Endothelial cell (in vitro differentiated cells): ENCODE data around the gene RBM18. TPM values are rescaled to one million over a fixed set of nuclear protein-coding genes. Genes with fewer than 3 reads are reported as not detected.

Experiments
- DNase-seq: peaks from one replicate; pipeline ENCODE4 v3.0.0; 2021; ENCODE audit warnings: low spot score
- H3K27ac Mint-ChIP-seq: one replicate; pipeline ENCODE4 v1.8.0; 2021; ENCODE audit warnings: mixed read lengths, inconsistent platforms; ENCODE audit not compliant: unreplicated experiment
- H3K27me3 Mint-ChIP-seq: one replicate; pipeline ENCODE4 v1.8.0; 2021; ENCODE audit warnings: mild to moderate bottlenecking, moderate library complexity, mixed read lengths, inconsistent platforms; ENCODE audit not compliant: unreplicated experiment
- H3K36me3 Mint-ChIP-seq: one replicate; pipeline ENCODE4 v1.8.0; 2021; ENCODE audit warnings: mild to moderate bottlenecking, low read depth, mixed read lengths, inconsistent platforms; ENCODE audit not compliant: unreplicated experiment
- H3K4me1 Mint-ChIP-seq: one replicate; pipeline ENCODE4 v1.8.0; 2021; ENCODE audit warnings: mild to moderate bottlenecking, mixed read lengths, inconsistent platforms; ENCODE audit not compliant: unreplicated experiment
- H3K4me3 Mint-ChIP-seq: one replicate; pipeline ENCODE4 v1.8.0; 2021; ENCODE audit warnings: mild to moderate bottlenecking, mixed read lengths, inconsistent platforms; ENCODE audit not compliant: unreplicated experiment
- H3K9me3 Mint-ChIP-seq: one replicate; pipeline ENCODE4 v1.8.0; 2021; ENCODE audit warnings: mixed read lengths, inconsistent platforms; ENCODE audit not compliant: unreplicated experiment
- total RNA-seq: library from RNA; stranded (reverse); fragmentation: NEBNext Ultra II Directional; extraction: Animal tissue kit (Norgen Biotek cat#: 25700); gene quantifications from one replicate; pipeline ENCODE4 v1.2.1, GENCODE V29; 2021; ENCODE audit not compliant: unreplicated experiment
- TF ChIP-seq, protein P1 (sequence below): fragments of 200-600 bp; sonication (generic); IDR thresholded peaks from one replicate; pipeline ENCODE4 v1.5.0; 2021; ENCODE audit warnings: antibody characterized with exemption; ENCODE audit not compliant: unreplicated experiment

RBM18 gene
- total RNA-seq, 1 donor from 2014 or later = 22.2 TPM

DNA sequence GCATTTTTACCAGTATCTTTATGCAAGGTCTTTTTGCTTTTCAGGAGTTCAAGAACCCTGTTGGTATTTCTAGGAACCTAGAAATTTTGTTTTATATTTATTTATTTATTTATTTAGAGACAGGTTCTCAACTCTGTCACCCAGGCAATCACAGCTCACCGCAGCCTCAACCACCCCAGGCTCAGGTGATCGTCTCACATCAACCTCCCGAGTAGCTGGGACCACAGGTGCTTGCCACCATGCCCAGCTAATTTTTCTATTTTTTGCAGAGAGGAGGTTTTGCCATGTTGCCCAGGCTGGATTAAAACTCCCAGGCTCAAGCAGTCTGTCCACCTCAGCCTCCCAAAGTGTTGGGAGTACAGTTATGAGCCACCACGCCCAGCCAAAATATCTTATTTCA lies 68.8 kb downstream of the RBM18 start:
- Mint-ChIP-seq H3K36me3 (no peaks in the 10 kb centered on the region), H3K4me3 (no peak overlapping the region), H3K9me3 (no peaks in the 10 kb centered on the region), H3K27me3 (peaks cover 3% of the 10 kb centered on the region), H3K27ac (no peak overlapping the region), H3K4me1 (peaks cover 4% of the 10 kb centered on the region)
- TF ChIP-seq, protein P1, sequence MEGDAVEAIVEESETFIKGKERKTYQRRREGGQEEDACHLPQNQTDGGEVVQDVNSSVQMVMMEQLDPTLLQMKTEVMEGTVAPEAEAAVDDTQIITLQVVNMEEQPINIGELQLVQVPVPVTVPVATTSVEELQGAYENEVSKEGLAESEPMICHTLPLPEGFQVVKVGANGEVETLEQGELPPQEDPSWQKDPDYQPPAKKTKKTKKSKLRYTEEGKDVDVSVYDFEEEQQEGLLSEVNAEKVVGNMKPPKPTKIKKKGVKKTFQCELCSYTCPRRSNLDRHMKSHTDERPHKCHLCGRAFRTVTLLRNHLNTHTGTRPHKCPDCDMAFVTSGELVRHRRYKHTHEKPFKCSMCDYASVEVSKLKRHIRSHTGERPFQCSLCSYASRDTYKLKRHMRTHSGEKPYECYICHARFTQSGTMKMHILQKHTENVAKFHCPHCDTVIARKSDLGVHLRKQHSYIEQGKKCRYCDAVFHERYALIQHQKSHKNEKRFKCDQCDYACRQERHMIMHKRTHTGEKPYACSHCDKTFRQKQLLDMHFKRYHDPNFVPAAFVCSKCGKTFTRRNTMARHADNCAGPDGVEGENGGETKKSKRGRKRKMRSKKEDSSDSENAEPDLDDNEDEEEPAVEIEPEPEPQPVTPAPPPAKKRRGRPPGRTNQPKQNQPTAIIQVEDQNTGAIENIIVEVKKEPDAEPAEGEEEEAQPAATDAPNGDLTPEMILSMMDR = no peak
- no peak for DNase-seq

DNA sequence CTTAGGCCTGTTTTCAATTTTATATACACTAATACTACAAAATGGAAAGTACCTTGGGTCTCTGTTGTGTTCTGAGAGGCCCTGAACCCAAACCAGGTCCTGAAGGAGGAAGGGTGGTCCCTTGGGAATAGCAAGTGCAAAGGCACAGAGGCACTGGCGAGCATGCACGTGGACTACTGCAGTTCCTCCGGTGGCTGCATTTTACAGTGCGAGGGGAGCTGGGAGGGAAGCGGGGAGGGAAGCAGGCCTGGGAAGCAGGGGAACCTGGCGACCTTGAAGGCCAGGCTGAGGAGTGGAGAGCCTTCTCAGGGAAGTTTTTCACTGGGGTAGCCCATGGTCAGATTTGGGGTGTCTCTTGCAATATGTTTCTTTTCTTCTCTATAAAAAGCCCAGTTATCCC lies 71.0 kb downstream of the RBM18 start:
- peaks cover 4% of the 10 kb centered on the region for H3K4me1 Mint-ChIP-seq
- H3K27me3 Mint-ChIP-seq = peaks cover 3% of the 10 kb centered on the region

DNA sequence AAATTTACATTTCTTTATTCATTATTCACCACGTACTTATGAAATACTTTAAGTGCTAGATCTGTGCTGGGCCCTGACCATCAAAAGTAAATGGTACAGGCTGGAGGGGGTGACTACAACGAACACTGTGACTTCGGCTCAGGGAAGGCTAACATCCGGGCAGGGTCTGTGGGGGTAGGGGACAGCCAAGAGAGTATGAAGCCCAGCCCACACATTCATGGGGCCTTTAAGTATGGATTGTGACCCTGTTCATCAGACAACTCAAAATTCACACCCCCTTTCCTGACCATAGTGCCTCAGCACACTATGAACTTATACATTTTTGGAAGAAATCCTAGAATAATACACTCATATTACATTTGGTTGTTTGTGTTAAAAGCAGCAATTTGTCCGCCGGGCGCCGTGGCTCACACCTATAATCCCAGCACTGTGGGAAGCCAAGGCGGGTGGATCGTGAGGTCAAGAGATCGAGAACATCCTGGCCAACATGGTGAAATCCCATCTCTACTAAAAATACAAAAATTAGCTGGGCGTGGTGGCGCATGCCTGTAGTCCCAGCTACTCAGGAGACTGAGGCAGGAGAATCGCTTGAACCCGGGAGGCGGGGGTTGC lies 71.6 kb downstream of the RBM18 start:
- Mint-ChIP-seq H3K36me3 (no peaks in the 10 kb centered on the region), H3K27me3 (peaks cover 2% of the 10 kb centered on the region), H3K4me1 (no peaks in the 10 kb centered on the region), H3K4me3 (no peak overlapping the region), H3K9me3 (no peaks in the 10 kb centered on the region), H3K27ac (no peak overlapping the region)
- TF ChIP-seq, protein P1 = no peak
- DNase-seq = no peak

More for the DNA sequence above, 71.0 kb downstream of the RBM18 start:
- no peak for DNase-seq
- H3K36me3 Mint-ChIP-seq = no peaks in the 10 kb centered on the region
- no peak overlapping the region for H3K27ac Mint-ChIP-seq
- TF ChIP-seq, protein P1 = no peak
- H3K4me3 Mint-ChIP-seq = no peak overlapping the region
- H3K9me3 Mint-ChIP-seq = no peaks in the 10 kb centered on the region

DNA sequence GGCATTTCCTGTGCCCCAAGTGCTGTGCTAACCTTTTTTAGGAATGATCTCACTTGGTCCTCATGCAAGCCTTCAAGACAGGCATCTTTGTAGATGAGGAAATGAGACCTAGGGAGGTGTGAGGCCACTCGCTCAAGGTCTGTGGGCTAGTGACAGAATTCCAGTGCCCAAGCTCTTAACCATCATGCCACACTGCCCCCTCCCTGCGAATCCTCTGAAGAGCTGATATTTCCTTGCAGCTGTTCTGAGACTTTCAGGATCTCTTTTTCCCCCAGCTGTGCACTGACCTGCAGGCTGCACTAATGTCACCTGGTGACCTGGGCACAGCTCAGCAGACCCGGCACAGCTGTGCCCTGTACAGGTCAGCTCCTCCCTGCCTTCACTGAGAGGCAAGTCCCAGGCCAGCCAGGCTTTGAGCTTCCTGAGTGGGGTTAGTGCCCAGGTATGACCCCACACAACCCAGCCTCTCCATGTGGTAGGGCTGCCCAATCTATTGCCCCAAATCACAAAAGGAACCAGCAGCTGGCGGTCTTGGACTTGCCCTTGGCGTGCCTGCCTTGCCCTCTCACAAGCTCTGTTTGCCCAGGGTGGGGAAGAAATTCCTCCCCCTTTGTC lies 72.3 kb downstream of the RBM18 start:
- no peaks in the 10 kb centered on the region for H3K4me1 Mint-ChIP-seq
- no peak overlapping the region for H3K27ac Mint-ChIP-seq
- H3K9me3 Mint-ChIP-seq = no peaks in the 10 kb centered on the region
- H3K27me3 Mint-ChIP-seq = peaks cover 2% of the 10 kb centered on the region
- H3K4me3 Mint-ChIP-seq = no peak overlapping the region
- no peaks in the 10 kb centered on the region for H3K36me3 Mint-ChIP-seq
- DNase-seq = no peak
- TF ChIP-seq, protein P1 = no peak

DNA sequence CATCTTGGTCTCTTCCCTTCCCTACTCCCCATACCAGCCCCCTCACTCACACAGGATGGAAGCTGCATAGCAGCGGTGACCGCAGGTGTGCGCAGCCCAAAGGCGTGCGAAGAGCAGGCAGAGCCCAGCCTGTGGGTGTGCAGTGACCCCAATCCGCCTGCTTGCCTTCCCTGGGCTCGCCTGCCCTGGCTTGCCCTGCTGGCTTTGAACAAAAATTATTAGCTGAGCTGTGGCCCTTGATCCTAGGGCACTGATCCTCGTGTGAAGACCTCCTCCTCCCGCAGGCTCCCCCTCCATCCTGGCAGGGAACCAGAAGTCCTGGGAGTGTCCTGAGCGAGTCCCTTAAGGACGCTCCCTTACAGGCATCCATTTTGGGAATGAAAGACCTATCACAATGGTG lies 73.1 kb downstream of the RBM18 start:
- H3K4me3 Mint-ChIP-seq = no peak overlapping the region
- H3K27ac Mint-ChIP-seq = no peak overlapping the region
- H3K9me3 Mint-ChIP-seq = no peaks in the 10 kb centered on the region
- H3K4me1 Mint-ChIP-seq = no peaks in the 10 kb centered on the region
- no peaks in the 10 kb centered on the region for H3K36me3 Mint-ChIP-seq
- no peak for DNase-seq
- peaks cover 2% of the 10 kb centered on the region for H3K27me3 Mint-ChIP-seq
- TF ChIP-seq, protein P1 = no peak
